ENCODE data around the gene BMP8B.

The BMP8B gene

DNA sequence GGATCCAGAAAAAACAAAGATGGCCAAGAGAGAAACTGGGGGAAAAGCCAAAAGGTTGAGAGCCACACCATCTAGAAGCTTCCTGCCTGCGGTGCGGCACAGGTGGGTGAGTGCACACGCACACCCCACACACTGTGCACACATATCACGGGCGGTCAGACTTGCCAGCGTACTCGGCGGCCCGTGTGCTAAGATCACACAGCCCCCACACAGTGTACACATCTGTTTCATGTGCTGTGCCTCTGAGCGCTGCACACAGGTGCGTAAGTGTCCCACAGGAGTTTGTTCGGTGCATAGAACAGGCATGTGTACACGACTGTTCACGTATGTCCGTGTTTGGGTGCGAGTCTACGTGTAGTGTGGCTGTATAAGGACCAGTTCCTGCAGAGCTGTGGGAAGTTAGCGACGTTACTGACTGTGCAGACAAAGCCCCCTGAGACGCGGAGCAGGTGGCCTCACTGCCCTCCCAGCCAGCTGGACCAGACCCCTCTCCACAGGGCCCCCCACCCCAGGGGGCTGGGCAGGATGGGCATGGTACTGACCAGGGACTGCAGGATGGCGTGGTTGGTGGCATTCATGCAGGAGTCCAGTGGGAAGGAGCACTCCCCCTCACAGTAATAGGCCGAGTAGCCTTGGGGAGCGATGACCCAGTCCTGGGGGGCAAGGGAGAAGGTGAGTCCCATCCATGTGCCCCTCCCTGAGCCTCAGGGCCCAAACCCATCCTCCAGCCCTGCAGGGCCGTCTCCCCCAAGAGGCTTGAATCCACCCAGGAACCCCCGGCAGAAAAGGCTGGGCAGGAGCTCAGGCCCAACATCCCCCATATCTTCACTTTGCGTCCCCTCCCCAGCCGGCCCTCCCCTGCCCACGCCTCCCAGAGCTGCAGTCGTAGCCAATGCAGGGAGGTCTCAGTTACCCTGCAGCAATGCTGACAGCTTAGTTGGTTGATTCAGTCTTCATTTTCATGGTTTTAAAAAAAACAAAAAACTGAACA is 25.8 kb downstream of the BMP8B start:
- Histone ChIP-seq H3K9me2 (replicated peaks; ENCODE audit: insufficient read depth, low read length) (no peaks in the 10 kb centered on the region), H3K27me3 (ENCODE audit: low read length) (no peaks in the 10 kb centered on the region), H3K4me2 (ENCODE audit: low read depth, low read length, poor library complexity, severe bottlenecking) (no peak overlapping the region), H3K27ac (ENCODE audit: low read depth, low read length) (no peak overlapping the region), H3K9ac (ENCODE audit: low read length) (no peak overlapping the region), H3K9me3 (ENCODE audit: insufficient read depth, low read length) (no peaks in the 10 kb centered on the region), H4K20me1 (ENCODE audit: low read depth, low read length) (no peaks in the 10 kb centered on the region), H3F3A (ENCODE audit: insufficient read depth) (no peaks in the 10 kb centered on the region), H2AFZ (ENCODE audit: low read depth, low read length, severe bottlenecking) (no peak overlapping the region), H3K36me3 (ENCODE audit: low read length) (no peaks in the 10 kb centered on the region), H3K4me3 (ENCODE audit: insufficient read depth, low read length, poor library complexity, severe bottlenecking) (no peak overlapping the region), H3K79me2 (ENCODE audit: insufficient read depth, low read length) (no peaks in the 10 kb centered on the region)
- TF ChIP-seq CTCF (IDR thresholded peaks at IDR 0.05; ENCODE audit: insufficient read depth, low read length, poor library complexity, severe bottlenecking) (no peak), EZH2phosphoT487 (conservative IDR thresholded peaks at IDR 0.05; ENCODE audit: low read length) (no peak)

GRCh38 chr1:39761557-39762260 is 27.0 kb downstream of the BMP8B start:
- Histone ChIP-seq H3K9ac (ENCODE audit: low read length) (no peak overlapping the region), H3K27ac (ENCODE audit: low read depth, low read length) (no peak overlapping the region), H3K4me3 (ENCODE audit: insufficient read depth, low read length, poor library complexity, severe bottlenecking) (no peak overlapping the region), H3K79me2 (ENCODE audit: insufficient read depth, low read length) (no peaks in the 10 kb centered on the region), H2AFZ (ENCODE audit: low read depth, low read length, severe bottlenecking) (no peak overlapping the region), H3K9me3 (ENCODE audit: insufficient read depth, low read length) (no peaks in the 10 kb centered on the region), H4K20me1 (ENCODE audit: low read depth, low read length) (no peaks in the 10 kb centered on the region), H3K27me3 (ENCODE audit: low read length) (no peaks in the 10 kb centered on the region), H3F3A (ENCODE audit: insufficient read depth) (no peaks in the 10 kb centered on the region), H3K4me2 (ENCODE audit: low read depth, low read length, poor library complexity, severe bottlenecking) (no peak overlapping the region), H3K36me3 (ENCODE audit: low read length) (no peaks in the 10 kb centered on the region), H3K9me2 (replicated peaks; ENCODE audit: insufficient read depth, low read length) (no peaks in the 10 kb centered on the region)
- TF ChIP-seq EZH2phosphoT487 (conservative IDR thresholded peaks at IDR 0.05; ENCODE audit: low read length) = no peak
- TF ChIP-seq CTCF (IDR thresholded peaks at IDR 0.05; ENCODE audit: insufficient read depth, low read length, poor library complexity, severe bottlenecking) = no peak

- no peak overlapping the region for H2AFZ ChIP-seq (ENCODE audit: low read depth, low read length, severe bottlenecking)
Observed at GRCh38 chr1:39761016-39761415, 27.6 kb downstream of the BMP8B start.

More at GRCh38 chr1:39761016-39761415, 27.6 kb downstream of the BMP8B start:
- H3K27me3 ChIP-seq (ENCODE audit: low read length) = no peaks in the 10 kb centered on the region
- no peaks in the 10 kb centered on the region for H3K9me2 ChIP-seq (replicated peaks; ENCODE audit: insufficient read depth, low read length)
- H3K4me2 ChIP-seq (ENCODE audit: low read depth, low read length, poor library complexity, severe bottlenecking) = no peak overlapping the region
- H3F3A ChIP-seq (ENCODE audit: insufficient read depth) = no peaks in the 10 kb centered on the region
- no peaks in the 10 kb centered on the region for H3K36me3 ChIP-seq (ENCODE audit: low read length)
- H3K9me3 ChIP-seq (ENCODE audit: insufficient read depth, low read length) = no peaks in the 10 kb centered on the region
- no peaks in the 10 kb centered on the region for H4K20me1 ChIP-seq (ENCODE audit: low read depth, low read length)
- no peak overlapping the region for H3K9ac ChIP-seq (ENCODE audit: low read length)
- H3K79me2 ChIP-seq (ENCODE audit: insufficient read depth, low read length) = no peaks in the 10 kb centered on the region
- no peak overlapping the region for H3K4me3 ChIP-seq (ENCODE audit: insufficient read depth, low read length, poor library complexity, severe bottlenecking)
- TF ChIP-seq EZH2phosphoT487 (conservative IDR thresholded peaks at IDR 0.05; ENCODE audit: low read length) = no peak
- no peak for TF ChIP-seq CTCF (IDR thresholded peaks at IDR 0.05; ENCODE audit: insufficient read depth, low read length, poor library complexity, severe bottlenecking)
- no peak overlapping the region for H3K27ac ChIP-seq (ENCODE audit: low read depth, low read length)

Data from SU-DHL-6 (cell line).